ENCODE measurements around the gene CRISP1.

DNA sequence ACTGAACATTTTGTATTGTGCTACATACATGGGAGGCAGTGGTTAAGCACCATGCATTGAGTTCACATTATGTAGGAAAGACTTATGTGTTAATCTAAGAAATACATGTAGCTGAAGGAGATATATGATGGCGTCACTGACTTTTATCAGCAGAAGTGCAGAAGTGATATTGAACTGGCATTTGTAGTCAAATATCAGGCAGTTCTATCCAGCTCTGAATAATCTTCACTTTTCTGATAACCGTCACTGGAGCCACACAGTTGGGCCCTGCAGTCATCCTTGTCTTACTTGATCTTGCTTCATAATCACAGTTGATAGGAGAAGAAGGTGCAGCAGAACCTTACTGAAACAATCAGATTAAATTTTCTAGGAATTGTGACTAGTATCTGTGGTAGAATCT, 26.4 kb downstream of the CRISP1 start:
- no peak for TF ChIP-seq CTCF (IDR thresholded peaks at IDR 0.05)
- no peak for TF ChIP-seq POLR2A (IDR thresholded peaks at IDR 0.05)
